Measurements from ENCODE around the gene PLXNA4.

The PLXNA4 gene

DNA sequence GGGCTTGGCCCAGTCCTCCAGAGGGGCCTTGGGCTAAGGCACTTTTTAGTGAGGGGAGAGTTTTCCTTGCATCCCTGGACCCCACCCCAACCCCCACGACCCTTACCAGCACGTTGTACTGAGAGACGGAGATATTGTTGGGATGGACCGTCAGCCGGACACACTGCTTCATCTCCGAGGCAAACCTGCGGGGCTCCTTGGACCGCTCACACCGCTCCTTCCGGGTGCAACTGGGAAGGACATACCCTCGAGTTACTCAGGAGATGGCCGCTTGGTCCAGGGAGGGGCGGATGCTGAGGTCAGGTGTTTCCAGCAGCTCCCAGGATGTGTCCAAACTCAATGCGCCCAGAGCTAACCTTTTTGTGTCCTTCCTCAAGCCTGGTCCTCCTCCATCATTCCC is 348.0 kb downstream of the PLXNA4 start:
- H3K23ac ChIP-seq (ENCODE audit: low read length in 2 of 2), result no peak overlapping the region
- no peak overlapping the region for H3K18ac ChIP-seq (ENCODE audit: low read depth in 1 of 2, low read length in 2 of 2)
- no peak overlapping the region for H3K14ac ChIP-seq (ENCODE audit: low read length in 2 of 2)
- no peak overlapping the region for H3K9ac ChIP-seq (ENCODE audit: low read length)
- H3K36me3 ChIP-seq (ENCODE audit: control insufficient read depth in 1 of 2, insufficient read depth in 2 of 2, low read depth in 1 of 2, low read length in 2 of 2), result peaks cover 0 to 29% of the 10 kb centered on the region in 2 experiments
- H3K9me3 ChIP-seq (ENCODE audit: control insufficient read depth, low read length), result no peaks in the 10 kb centered on the region
- no peak for DNase-seq
- 90% methylated on average over 14 of the region's 14 CpGs for WGBS
- H3K4me2 ChIP-seq (ENCODE audit: low read length, poor library complexity, severe bottlenecking), result no peak overlapping the region
- no peaks in the 10 kb centered on the region for H3K79me1 ChIP-seq (replicated peaks; ENCODE audit: low read length, poor library complexity, severe bottlenecking)
- no peak overlapping the region for H4K8ac ChIP-seq (ENCODE audit: low read length)
- no peak overlapping the region for H3K4ac ChIP-seq (ENCODE audit: low read depth in 1 of 2, low read length in 2 of 2)
- no peak overlapping the region for H3K4me3 ChIP-seq (ENCODE audit: insufficient read depth in 1 of 2, low read depth in 1 of 2, low read length in 2 of 2)
- H4K91ac ChIP-seq (ENCODE audit: low read length), result no peak overlapping the region
- no peak overlapping the region for H2BK15ac ChIP-seq (ENCODE audit: low read depth, poor library complexity, severe bottlenecking)
- no peak overlapping the region for H2BK12ac ChIP-seq (ENCODE audit: low read length in 2 of 2)
- no peak overlapping the region for H2BK5ac ChIP-seq (ENCODE audit: low read depth, low read length, poor library complexity, severe bottlenecking)
- H3K27ac ChIP-seq (ENCODE audit: low read length, poor library complexity, severe bottlenecking), result no peak overlapping the region
- no peak overlapping the region for H2AFZ ChIP-seq (ENCODE audit: low read depth, low read length)
- H3K4me1 ChIP-seq (ENCODE audit: control insufficient read depth, insufficient read depth, low read depth, low read length), result no peaks in the 10 kb centered on the region
- no peak overlapping the region for H2AK5ac ChIP-seq (ENCODE audit: low read length, severe bottlenecking)
- H3K27me3 ChIP-seq (ENCODE audit: control insufficient read depth in 1 of 2, insufficient read depth in 1 of 2, low read length in 2 of 2), result no peaks in the 10 kb centered on the region
- no peak overlapping the region for H2BK120ac ChIP-seq (ENCODE audit: low read depth, low read length)

DNA sequence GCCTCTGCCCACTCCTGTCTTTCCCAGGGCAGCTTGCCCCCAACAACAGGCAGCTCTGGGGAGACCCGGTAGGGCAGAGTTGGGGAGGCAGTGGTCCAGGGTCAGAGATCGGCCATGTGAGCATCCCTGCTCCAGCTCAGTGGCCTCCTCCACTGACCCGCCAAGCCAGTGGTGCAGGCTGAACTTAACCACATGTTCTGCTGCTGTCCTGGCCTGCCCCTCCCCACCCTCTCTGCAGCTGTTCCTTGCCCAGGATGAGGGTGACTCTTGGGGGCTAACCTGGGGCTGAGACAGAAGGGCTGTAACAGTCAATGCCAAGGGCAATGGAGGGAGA is 349.3 kb downstream of the PLXNA4 start:
- Histone ChIP-seq H2BK5ac (ENCODE audit: low read depth, low read length, poor library complexity, severe bottlenecking) (no peak overlapping the region), H2BK120ac (ENCODE audit: low read depth, low read length) (no peak overlapping the region), H2BK15ac (ENCODE audit: low read depth, poor library complexity, severe bottlenecking) (no peak overlapping the region), H2BK12ac (ENCODE audit: low read length in 2 of 2) (no peak overlapping the region), H2AFZ (ENCODE audit: low read depth, low read length) (no peak overlapping the region), H3K4me3 (ENCODE audit: insufficient read depth in 1 of 2, low read depth in 1 of 2, low read length in 2 of 2) (no peak overlapping the region), H3K36me3 (ENCODE audit: control insufficient read depth in 1 of 2, insufficient read depth in 2 of 2, low read depth in 1 of 2, low read length in 2 of 2) (peaks cover 0 to 36% of the 10 kb centered on the region in 2 experiments), H3K14ac (ENCODE audit: low read length in 2 of 2) (no peak overlapping the region), H4K91ac (ENCODE audit: low read length) (no peak overlapping the region), H3K9me3 (ENCODE audit: control insufficient read depth, low read length) (no peaks in the 10 kb centered on the region), H3K18ac (ENCODE audit: low read depth in 1 of 2, low read length in 2 of 2) (no peak overlapping the region), H4K8ac (ENCODE audit: low read length) (no peak overlapping the region), H2AK5ac (ENCODE audit: low read length, severe bottlenecking) (no peak overlapping the region), H3K79me1 (replicated peaks; ENCODE audit: low read length, poor library complexity, severe bottlenecking) (no peaks in the 10 kb centered on the region), H3K9ac (ENCODE audit: low read length) (no peak overlapping the region), H3K27me3 (ENCODE audit: control insufficient read depth in 1 of 2, insufficient read depth in 1 of 2, low read length in 2 of 2) (no peaks in the 10 kb centered on the region), H3K23ac (ENCODE audit: low read length in 2 of 2) (no peak overlapping the region), H3K4ac (ENCODE audit: low read depth in 1 of 2, low read length in 2 of 2) (no peak overlapping the region), H3K4me1 (ENCODE audit: control insufficient read depth, insufficient read depth, low read depth, low read length) (no peaks in the 10 kb centered on the region), H3K4me2 (ENCODE audit: low read length, poor library complexity, severe bottlenecking) (no peak overlapping the region), H3K27ac (ENCODE audit: low read length, poor library complexity, severe bottlenecking) (no peak overlapping the region)
- 85% methylated on average over 3 of the region's 3 CpGs for whole genome bisulfite sequencing
- DNase-seq, result no peak

DNA sequence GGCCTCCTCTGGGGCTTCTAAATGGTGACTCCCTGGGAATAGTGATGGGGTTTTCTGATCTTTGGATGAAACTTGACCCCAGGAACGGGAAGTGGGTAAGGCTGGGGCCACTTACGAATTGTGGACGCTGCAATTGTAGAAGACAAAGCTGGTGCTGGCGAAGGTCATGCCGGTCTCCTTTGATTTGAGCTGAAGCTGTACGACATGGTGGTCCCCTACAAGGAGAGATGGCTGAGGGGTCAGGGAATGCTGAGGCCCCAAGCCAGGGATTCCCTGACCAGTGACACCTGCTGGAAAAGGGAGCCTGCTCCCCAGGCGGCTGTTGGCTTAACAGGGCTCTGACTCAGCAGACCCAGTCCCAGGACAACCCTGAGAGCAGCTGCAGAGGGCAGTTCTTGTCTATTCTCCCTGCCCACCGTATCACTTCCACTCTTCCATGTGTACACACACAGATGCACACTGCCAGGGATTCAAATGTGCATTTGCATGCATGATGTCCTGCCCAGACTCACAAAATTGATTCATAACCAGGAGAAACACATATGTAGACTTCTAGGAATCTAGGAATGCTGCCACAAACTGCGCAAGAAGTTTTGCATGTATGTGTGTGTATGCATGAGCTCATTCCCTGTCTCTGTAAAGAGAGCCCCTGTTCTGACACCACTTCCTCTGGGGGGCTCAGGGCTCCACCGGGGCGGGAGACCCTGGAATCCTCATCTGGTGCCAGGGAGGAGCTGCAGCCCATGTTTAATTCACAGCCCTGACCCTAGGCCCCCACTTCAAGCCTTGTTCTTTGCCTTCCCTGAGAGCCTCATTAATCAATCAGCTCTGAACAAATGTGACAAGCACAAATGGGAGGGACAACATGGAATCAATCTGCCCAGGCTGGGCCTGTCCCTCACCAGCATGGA is 350.0 kb downstream of the PLXNA4 start:
- no peak overlapping the region for H3K4ac ChIP-seq (ENCODE audit: low read depth in 1 of 2, low read length in 2 of 2)
- H3K27ac ChIP-seq (ENCODE audit: low read length, poor library complexity, severe bottlenecking), result no peak overlapping the region
- H4K91ac ChIP-seq (ENCODE audit: low read length), result no peak overlapping the region
- H2BK12ac ChIP-seq (ENCODE audit: low read length in 2 of 2), result no peak overlapping the region
- no peaks in the 10 kb centered on the region for H3K4me1 ChIP-seq (ENCODE audit: control insufficient read depth, insufficient read depth, low read depth, low read length)
- no peak overlapping the region for H2AFZ ChIP-seq (ENCODE audit: low read depth, low read length)
- no peaks in the 10 kb centered on the region for H3K27me3 ChIP-seq (ENCODE audit: control insufficient read depth in 1 of 2, insufficient read depth in 1 of 2, low read length in 2 of 2)
- no peak overlapping the region for H2AK5ac ChIP-seq (ENCODE audit: low read length, severe bottlenecking)
- 81% methylated on average over 11 of the region's 11 CpGs for WGBS
- no peaks in the 10 kb centered on the region for H3K9me3 ChIP-seq (ENCODE audit: control insufficient read depth, low read length)
- no peak overlapping the region for H2BK5ac ChIP-seq (ENCODE audit: low read depth, low read length, poor library complexity, severe bottlenecking)
- peaks cover 0 to 42% of the 10 kb centered on the region in 2 experiments for H3K36me3 ChIP-seq (ENCODE audit: control insufficient read depth in 1 of 2, insufficient read depth in 2 of 2, low read depth in 1 of 2, low read length in 2 of 2)
- H2BK15ac ChIP-seq (ENCODE audit: low read depth, poor library complexity, severe bottlenecking), result no peak overlapping the region
- no peak overlapping the region for H3K4me2 ChIP-seq (ENCODE audit: low read length, poor library complexity, severe bottlenecking)
- H4K8ac ChIP-seq (ENCODE audit: low read length), result no peak overlapping the region
- no peak overlapping the region for H2BK120ac ChIP-seq (ENCODE audit: low read depth, low read length)
- no peak overlapping the region for H3K14ac ChIP-seq (ENCODE audit: low read length in 2 of 2)
- H3K9ac ChIP-seq (ENCODE audit: low read length), result no peak overlapping the region
- H3K23ac ChIP-seq (ENCODE audit: low read length in 2 of 2), result no peak overlapping the region
- no peak for DNase-seq
- no peaks in the 10 kb centered on the region for H3K79me1 ChIP-seq (replicated peaks; ENCODE audit: low read length, poor library complexity, severe bottlenecking)
- no peak overlapping the region for H3K18ac ChIP-seq (ENCODE audit: low read depth in 1 of 2, low read length in 2 of 2)
- no peak overlapping the region for H3K4me3 ChIP-seq (ENCODE audit: insufficient read depth in 1 of 2, low read depth in 1 of 2, low read length in 2 of 2)

GRCh38 chr7:132225216-132226030 is 350.8 kb downstream of the PLXNA4 start:
- Histone ChIP-seq H3K79me1 (replicated peaks; ENCODE audit: low read length, poor library complexity, severe bottlenecking) (no peaks in the 10 kb centered on the region), H3K14ac (ENCODE audit: low read length in 2 of 2) (no peak overlapping the region), H2AK5ac (ENCODE audit: low read length, severe bottlenecking) (no peak overlapping the region), H3K18ac (ENCODE audit: low read depth in 1 of 2, low read length in 2 of 2) (no peak overlapping the region), H2BK120ac (ENCODE audit: low read depth, low read length) (no peak overlapping the region), H3K23ac (ENCODE audit: low read length in 2 of 2) (no peak overlapping the region), H3K4me2 (ENCODE audit: low read length, poor library complexity, severe bottlenecking) (no peak overlapping the region), H3K4ac (ENCODE audit: low read depth in 1 of 2, low read length in 2 of 2) (no peak overlapping the region), H3K36me3 (ENCODE audit: control insufficient read depth in 1 of 2, insufficient read depth in 2 of 2, low read depth in 1 of 2, low read length in 2 of 2) (peaks cover 0 to 42% of the 10 kb centered on the region in 2 experiments), H3K9me3 (ENCODE audit: control insufficient read depth, low read length) (no peaks in the 10 kb centered on the region), H2BK15ac (ENCODE audit: low read depth, poor library complexity, severe bottlenecking) (no peak overlapping the region), H3K9ac (ENCODE audit: low read length) (no peak overlapping the region), H4K91ac (ENCODE audit: low read length) (no peak overlapping the region), H4K8ac (ENCODE audit: low read length) (no peak overlapping the region), H3K4me3 (ENCODE audit: insufficient read depth in 1 of 2, low read depth in 1 of 2, low read length in 2 of 2) (no peak overlapping the region), H2AFZ (ENCODE audit: low read depth, low read length) (no peak overlapping the region), H3K27ac (ENCODE audit: low read length, poor library complexity, severe bottlenecking) (no peak overlapping the region), H2BK5ac (ENCODE audit: low read depth, low read length, poor library complexity, severe bottlenecking) (no peak overlapping the region), H3K4me1 (ENCODE audit: control insufficient read depth, insufficient read depth, low read depth, low read length) (no peaks in the 10 kb centered on the region), H2BK12ac (ENCODE audit: low read length in 2 of 2) (no peak overlapping the region), H3K27me3 (ENCODE audit: control insufficient read depth in 1 of 2, insufficient read depth in 1 of 2, low read length in 2 of 2) (no peaks in the 10 kb centered on the region)
- 68% methylated on average over 6 of the region's 8 CpGs for WGBS
- no peak for DNase-seq
